HG02970 (cell line): ENCODE data around the gene ZIC1.

Source experiments
- ATAC-seq: cut with Tn5 transposase; IDR thresholded peaks from one replicate; pipeline ENCODE4 v1.9.1; 2021; ENCODE audit warnings: mild to moderate bottlenecking, moderate library complexity, moderate number of reproducible peaks; ENCODE audit not compliant: unreplicated experiment, low FRiP score

The ZIC1 gene

DNA sequence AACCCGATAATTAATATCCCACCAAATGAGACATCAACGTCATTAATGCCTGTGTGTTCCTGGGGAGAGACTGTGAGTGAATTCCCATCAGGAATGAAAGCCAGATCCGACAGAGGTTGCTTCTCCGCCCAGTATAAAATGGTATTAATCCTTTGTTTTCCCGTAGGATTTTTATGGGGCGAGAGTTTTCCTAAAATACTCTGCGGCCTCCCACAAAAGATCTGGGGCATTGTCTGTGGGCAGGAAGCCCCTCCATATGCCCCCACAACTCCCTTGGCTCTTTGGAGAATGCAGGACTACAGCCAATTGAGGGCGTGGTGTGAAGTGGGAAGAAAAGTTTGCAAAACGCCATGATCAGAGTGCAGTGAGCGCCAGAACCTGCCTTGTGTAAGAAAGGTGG, 29.5 kb upstream of the ZIC1 start:
- no peak for ATAC-seq

DNA sequence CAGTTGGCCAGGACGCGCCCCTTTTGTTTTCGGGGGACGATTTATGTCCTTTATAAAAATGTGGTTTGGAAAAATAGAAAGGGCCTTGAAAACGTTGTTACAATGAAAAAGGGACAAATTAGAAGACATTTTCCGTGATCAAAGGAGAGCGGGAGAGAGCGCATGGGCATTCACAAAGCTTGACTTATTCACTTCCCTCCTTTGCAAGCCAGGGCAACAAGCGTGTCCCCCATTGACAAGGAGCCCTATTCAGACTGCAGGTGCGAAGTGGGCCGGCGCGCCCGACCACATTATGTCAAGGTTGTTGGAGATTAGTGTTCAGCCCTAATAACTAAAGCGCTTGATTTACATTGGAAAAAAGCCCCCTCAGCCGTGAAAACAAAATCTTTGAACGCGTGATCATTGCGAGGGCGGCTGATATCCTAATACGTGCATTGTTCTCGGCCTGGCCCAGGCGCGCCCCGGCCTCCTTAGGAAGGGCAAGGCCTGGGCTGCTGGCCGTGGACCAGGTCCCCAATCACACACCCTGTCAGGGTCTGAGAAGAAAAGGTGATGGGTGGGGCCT, 28.7 kb upstream of the ZIC1 start:
- no peak for ATAC-seq

DNA sequence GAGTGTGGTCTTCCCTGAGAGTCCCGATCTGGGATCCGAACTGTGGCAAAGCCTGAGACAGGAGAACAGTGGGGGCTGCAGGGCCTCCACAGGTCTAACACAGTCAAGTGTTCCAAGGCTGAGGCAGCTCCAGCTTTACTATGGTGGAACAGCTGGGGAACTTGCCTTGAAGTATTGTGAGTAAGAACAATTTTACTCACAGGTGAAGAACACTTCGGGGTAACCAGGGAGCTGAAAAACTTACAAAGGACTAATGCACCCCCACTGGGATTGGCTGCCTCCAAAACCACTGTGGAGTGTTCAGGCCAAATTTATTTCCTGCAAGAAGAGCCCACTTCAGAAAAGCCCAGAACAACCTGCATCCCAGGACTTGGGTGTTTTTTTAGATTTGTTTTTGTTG, 28.2 kb upstream of the ZIC1 start:
- no peak for ATAC-seq

DNA sequence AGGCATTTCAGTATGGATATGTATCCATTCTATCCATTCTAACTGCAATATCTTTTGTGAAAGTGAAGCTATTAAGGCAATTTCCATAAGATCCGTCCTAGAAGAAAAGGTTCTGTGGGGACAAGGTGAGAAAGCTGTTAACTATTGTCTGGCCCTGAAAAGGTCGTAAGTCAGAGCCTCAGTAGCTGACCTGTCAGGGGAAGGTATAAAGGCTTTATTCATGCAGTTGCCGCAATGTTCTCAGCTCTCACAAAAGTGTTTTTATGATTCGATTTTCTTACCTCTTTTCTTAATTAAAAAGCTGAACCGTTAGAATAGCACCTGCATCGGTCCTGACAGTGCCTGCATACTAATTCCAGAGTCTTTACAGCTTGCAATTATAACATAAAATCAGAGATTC, 27.6 kb upstream of the ZIC1 start:
- no peak for ATAC-seq

DNA sequence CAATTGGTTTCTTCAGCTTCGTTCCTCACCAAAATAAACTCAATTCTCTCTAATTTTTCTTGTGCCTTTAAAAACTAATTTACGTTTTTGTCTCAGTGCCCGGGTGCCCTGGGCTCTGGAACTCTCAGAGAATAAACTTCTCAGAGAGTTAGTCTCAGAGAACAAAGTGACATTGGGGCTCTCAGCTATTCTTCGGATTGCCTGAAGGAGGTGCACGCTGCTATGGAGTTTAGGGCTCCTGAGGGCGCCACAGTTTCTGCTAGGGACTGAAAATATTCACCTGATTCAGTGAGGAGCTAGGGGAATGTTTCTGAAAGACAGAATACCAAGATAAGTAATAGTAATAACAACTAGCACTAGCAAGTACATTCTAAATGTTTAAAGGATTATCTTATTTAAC, 25.5 kb upstream of the ZIC1 start:
- ATAC-seq = no peak

DNA sequence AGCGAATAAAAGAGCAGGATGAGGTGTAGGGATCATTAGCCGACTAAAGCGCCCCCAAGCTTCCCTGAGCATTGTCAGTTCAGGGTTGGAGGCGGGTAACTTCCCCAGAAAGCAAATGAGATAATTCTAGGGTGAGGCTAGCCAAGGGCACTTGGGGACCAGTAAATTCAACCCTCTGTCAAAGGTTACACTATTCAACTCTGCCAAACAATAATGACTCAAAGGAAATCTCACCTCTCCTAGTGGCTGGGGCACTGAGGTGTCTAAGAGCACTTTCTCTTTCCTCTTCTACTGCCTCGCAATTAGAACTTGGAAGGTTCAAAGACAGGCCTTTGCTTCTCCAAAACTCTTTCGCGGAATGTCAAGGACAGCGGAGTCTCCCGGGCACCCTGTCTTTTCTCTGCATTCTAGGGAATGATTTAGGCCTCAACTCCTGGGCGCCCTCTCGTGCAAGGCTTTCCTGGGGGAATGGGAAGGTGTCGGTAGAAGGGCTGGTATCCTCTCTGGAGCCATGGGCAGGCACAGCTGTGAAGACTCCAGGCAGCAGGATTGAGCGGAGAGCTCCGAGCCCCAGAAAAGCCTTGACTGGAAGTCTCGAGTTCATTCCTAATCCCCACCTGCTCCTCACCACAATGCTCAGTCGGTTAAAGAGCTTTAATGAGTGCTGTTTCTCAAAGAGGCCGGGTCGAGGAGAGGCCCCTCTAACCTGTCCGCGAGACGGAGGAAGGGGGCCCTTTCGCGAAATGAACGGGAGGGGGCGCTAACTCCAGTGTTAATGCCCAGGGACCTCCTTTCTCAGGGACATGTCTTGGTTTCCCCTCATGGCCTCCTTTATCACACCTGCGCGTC, 24.7 kb upstream of the ZIC1 start:
- no peak for ATAC-seq

DNA sequence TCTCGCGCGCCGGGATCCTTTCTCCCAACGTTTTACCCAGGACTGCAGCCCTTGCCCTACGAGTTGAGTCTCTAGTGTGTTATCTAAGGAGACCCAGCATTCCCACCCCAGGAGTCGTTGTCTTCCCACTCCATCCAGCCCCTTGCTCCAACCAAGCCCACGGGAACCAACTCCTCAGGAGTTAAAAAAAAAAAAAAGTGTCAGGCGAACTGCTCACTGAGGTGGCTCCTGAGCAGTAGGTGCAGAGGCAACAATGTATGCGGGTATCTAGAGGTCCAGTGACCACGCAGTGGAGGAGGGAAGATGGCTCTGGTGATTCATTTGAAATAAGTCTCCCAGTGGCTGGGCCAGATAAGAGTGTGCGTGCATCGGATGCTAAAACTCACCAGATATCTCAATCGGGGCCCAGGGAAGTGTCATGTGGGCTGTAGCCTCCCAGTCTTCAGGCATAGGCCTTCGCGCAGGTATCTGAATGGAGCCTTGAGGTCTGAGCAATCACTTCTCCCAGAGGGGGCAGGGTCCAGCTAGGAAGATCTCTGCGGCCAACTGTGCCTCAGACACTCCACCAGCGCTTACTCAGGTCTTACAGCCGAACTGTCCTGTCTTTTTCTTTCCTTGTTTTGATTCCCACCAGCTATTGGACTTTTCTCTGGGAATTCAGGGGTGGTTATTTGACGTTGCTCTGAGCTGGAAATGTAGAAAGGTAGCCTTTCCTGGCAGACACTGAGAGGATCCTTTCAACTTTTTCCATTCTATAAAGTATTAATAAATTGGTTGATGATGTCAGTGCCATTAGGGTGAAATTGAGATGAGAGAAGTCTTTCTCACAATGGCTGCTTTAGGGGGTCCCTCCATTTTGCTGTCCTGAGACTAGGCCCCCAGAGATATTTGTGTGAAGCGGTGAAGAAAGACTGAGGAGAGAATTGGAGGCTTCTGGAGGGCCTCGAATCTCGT, 23.8 kb upstream of the ZIC1 start:
- ATAC-seq = no peak

DNA sequence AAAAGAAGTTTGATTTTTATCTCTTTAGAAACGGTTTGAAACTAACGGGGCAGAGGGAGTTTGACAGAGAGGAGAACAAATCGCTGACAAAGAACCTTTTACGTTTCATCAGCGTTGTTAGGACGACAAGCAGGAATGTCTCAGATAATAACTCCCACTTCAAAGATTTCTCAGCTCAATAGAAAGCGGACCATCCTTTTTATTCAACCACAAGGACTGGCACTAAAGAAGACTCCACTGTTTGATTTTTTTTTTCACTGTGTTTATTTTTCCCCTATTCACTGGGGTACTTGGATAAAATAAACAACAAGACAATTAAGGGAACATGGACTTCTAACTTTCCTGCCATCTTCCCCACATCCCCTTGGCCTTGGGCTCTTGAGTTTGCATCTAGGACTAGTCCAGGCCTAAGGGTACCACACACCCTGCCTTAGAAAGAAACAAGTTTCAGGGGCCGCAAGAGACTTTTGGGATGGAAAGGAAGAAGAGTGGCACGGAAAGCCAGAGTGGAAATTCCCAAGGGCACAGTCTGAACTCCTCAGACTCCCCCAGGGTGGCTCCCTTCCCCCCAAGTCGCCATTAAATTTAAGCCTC, 21.8 kb upstream of the ZIC1 start:
- ATAC-seq = no peak

DNA sequence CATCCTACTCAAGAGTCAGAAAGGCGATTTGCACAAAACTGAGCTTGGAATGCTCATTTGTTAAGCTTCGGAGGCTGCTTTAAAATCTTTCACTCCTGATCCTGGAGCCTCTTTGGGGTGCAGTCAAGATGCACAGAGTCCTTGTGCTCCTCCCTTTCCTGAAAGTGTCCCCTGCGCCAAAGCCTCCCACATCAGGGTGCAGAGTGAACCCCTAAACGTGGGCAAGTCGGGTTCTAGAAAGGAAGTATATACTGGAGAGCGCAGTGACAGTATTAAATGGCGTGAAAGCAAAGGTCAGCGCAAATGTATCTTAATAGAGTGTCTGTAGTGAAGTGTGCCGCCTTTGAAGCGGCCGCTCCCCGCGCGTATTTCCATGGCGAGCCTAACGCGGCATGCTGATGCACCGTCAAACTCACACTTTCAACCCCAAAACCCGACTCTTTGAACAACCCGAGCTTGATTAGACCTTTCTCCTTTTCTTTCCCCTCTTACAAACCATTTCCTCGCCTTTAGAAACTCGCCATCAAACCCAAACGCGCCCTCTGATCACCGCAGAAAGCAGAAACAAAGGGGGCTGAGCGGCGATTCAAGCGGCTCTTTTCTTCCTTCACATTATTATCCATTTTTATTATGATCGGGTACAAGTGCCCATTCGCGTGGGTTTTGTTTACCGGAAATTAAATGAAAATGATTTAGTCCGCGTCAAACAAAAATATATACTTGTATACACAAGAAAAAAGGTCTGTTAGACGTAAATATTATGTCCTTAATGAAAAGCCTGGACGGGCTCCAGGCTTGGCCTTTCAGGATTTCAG, 21.1 kb upstream of the ZIC1 start:
- ATAC-seq = no peak

DNA sequence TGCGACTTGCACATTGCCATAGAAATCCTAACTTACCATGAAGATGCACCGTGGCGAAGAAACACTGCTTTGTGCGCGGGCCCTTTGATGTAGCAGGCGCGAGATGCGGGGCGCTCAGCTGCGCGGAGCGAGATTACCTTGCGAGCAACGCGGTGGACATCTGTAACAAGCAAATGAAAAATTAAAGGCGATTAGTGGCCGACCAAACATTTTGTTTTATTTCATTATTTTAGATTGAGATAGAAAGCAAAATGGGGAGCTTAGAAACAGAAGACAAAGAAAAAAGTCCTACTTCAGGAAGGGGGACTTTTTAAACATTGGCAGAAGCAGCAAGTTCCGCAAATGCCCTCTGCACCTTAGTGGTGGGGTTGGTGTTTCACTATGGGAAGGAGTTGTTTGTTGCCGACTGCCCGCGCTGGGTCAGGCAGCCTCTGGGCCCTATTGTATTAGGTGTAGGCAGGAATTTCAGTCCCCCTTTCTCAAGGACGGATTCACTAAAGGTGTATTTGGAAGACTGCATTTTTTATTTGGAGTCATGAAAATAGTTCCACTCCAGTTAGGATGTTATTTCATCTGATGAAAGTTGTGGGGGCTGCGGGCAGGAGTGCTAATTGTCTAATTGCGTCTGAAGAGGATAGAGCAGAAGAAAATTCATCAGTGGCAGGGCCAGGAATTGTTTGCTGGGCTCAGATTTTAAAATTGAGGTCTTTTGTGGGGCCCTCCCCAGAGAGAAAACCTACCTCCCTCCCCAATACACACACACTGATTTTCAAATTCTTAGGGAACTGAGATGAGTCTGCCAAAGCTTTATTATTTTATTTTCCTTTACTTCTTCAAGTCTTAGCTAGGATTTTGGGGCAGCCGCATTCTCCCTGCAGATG, 20.2 kb upstream of the ZIC1 start:
- no peak for ATAC-seq

DNA sequence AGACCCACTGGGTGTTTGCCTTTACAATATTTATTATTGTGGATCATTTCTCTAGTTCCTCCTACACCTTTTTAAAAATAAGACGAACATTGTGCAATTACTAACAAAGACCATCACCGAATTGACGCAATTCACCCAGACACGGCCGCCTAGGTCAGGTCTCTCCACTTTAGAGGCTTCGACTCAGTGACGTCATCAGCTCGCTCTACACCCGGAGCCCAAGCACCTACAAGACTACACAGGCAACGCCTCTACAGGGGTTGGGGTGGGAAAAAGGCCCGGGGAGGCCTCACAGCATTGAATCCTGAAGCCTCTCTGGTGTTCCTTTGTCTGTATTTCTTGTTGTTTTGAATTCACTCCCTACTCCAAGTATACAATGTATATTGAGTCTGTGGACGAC, 19.4 kb upstream of the ZIC1 start:
- ATAC-seq = no peak

DNA sequence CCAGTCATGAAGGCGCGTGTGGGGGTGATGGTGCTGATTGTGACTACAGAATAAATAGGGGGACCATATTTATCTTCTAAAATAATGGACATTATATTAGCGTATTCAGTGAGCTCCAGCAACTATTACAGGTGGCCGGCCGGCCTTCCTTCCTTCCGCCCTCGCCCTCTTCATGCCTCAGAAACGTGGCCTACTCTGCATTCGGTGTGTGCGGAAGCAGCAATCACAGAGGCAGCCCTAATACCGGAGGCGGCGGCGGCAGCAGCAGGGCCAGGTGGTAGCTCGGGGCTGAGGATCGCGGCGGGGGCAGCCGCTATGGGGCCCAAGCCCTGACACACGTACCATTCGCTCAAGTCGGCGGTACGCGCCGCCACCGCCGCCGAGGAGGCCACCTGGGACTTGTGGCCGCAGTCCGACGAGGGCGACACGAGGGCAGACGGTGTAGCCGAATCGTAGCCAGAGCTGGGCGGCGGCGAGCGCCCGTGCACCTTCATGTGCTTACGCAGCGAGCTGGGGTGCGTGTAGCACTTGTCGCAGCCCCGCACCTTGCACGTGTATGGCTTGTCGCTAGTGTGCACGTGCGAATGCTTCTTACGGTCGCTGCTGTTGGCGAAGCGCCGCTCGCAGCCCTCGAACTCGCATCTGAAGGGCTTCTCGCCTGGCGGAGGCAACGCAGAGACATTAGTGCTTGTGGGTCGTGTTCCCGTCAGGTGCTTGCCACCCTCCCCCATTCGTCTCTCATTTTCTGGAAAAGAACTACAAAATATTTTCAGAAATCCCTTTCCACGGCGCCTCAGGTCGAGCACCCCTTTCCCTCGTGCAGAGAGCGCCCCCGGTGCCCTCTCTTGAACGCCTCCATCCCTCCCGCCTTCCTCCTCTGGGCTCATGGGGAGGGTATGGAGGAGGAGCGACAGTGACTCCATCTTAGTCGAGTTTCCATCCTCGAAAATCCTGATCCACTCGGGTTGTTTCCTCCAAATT, 18.3 kb upstream of the ZIC1 start:
- ATAC-seq = no peak

DNA sequence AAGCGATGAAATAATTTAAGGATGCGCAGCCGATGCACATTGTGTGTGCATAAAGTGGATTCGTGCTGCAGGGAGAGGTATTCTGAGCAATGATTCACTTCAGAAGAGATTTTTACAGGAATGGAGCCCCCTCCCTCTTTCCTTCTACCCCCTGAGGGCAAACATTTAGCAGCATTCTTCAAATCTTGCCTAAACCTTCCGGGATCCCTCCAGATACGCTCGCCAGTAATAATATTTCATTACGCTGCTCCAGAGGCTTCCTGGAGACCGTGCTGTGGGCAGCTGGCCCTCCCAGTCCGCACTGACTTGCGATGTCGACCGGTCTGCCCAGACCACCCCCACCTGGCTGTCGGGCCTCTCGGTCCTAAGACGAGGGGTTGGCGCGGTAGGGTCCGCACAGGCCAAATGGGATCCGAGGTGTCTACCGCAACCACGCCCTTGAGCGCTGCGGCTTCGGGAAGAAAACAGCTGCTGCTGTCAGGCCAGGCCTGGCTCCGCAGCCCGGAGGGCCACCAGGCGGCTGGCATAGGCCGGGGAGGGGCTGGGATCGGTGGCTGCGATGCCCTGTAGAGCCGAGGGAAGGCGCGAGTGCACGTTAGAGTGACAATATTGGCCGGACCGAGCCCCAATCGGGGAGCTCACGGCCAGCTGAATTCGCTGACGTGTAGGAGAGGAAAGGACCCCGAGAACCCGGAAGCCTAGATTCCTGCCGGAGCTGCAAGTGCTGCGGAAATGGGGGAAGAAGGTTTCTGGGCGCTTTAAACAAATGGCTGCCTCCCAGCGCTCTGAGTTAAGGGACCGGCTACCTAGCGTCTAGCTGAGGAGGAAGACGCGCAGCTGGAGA, 17.2 kb upstream of the ZIC1 start:
- ATAC-seq = no peak

DNA sequence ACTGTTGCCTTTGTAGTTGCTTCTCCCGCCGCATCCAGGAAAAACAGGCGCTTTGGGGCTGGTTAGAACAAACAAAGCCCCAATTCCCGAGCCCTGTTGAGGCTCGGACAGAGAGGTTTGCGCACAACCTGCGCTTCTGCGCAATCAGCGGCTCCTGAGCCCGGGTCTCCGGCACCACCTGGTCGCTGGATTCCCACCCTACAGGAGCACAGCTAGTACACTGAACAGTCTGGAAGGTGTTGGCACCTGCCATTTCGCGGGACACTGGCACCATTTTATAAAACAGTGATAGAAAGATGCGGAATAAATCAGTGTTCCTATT, 16.6 kb upstream of the ZIC1 start:
- no peak for ATAC-seq

DNA sequence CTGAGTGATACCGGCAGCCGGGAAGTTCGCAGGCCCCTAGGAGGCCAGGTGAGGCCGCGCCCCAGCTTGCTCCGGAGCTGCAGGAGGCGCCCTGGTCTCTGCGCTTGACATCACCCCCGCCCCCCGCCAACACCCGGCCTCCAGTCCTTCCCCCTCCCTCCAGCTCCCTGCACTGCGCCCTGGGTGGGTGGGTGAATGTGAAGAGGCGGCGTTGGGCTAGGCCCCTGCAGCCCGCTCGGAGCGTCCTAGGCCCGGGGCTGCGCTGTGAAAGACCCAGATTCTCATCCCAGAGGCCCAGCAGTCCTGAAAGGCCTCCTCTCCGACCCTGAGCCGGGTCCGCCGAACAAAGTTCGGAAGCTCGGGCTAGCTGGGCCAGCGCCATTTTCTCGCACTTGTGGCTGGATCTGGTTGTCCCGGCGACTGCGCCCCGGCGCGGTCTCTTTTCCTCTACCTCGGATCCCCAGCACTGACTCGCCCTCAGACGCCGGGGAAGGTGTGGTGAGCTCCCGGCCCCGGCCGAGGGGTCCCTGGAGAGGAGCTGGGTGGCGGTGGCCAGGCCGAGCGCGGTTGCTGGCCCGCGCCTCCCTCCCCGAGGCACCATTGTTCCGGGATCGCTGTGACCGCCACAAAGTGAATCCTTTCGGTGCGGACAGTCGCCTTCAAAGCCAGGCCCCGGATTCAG, 15.8 kb upstream of the ZIC1 start:
- ATAC-seq = no peak
